ENCODE data around the gene VANGL2. TPM values are rescaled to one million over a fixed set of nuclear protein-coding genes. Genes with fewer than 3 reads are reported as not detected.

The VANGL2 gene
- total RNA-seq, 6 experiments from 2014 or later, result not detected

GRCh38 chr1:160366731-160367515 is 33.4 kb upstream of the VANGL2 start, which contains the start of gene NHLH1:
NHLH1 (plus strand) TSS chr1:160367071; CDS start chr1:160370732, 3,661 bp downstream.
- Mint-ChIP-seq H3K27ac (no peak within 1 kb of the TSS), H3K36me3 (ENCODE audit: low read depth) (no peaks in the 10 kb centered on the region), H3K27me3 (ENCODE audit: insufficient read depth) (peaks cover 22% of the 10 kb centered on the region), H3K4me3 (no peak within 1 kb of the TSS), H3K4me1 (ENCODE audit: low read depth) (no peaks in the 10 kb centered on the region), H3K9me3 (no peaks in the 10 kb centered on the region)
- TF ChIP-seq, protein P1, sequence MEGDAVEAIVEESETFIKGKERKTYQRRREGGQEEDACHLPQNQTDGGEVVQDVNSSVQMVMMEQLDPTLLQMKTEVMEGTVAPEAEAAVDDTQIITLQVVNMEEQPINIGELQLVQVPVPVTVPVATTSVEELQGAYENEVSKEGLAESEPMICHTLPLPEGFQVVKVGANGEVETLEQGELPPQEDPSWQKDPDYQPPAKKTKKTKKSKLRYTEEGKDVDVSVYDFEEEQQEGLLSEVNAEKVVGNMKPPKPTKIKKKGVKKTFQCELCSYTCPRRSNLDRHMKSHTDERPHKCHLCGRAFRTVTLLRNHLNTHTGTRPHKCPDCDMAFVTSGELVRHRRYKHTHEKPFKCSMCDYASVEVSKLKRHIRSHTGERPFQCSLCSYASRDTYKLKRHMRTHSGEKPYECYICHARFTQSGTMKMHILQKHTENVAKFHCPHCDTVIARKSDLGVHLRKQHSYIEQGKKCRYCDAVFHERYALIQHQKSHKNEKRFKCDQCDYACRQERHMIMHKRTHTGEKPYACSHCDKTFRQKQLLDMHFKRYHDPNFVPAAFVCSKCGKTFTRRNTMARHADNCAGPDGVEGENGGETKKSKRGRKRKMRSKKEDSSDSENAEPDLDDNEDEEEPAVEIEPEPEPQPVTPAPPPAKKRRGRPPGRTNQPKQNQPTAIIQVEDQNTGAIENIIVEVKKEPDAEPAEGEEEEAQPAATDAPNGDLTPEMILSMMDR (IDR thresholded peaks at IDR 0.05), result no peak
- no peak for DNase-seq

- H3K9me3 Mint-ChIP-seq, result no peaks in the 10 kb centered on the region
- TF ChIP-seq, protein P1 (IDR thresholded peaks at IDR 0.05), result no peak
- H3K27me3 Mint-ChIP-seq (ENCODE audit: insufficient read depth), result peaks cover 22% of the 10 kb centered on the region
- no peak for DNase-seq
- no peak overlapping the region for H3K4me3 Mint-ChIP-seq
- no peak overlapping the region for H3K27ac Mint-ChIP-seq
- no peaks in the 10 kb centered on the region for H3K4me1 Mint-ChIP-seq (ENCODE audit: low read depth)
- no peaks in the 10 kb centered on the region for H3K36me3 Mint-ChIP-seq (ENCODE audit: low read depth)
Observed at GRCh38 chr1:160367516-160367900, 32.9 kb upstream of the VANGL2 start.

GRCh38 chr1:160367934-160368923 is 32.1 kb upstream of the VANGL2 start:
- DNase-seq, result no peak
- Mint-ChIP-seq H3K36me3 (ENCODE audit: low read depth) (no peaks in the 10 kb centered on the region), H3K4me3 (no peak overlapping the region), H3K27me3 (ENCODE audit: insufficient read depth) (peaks cover 22% of the 10 kb centered on the region), H3K4me1 (ENCODE audit: low read depth) (no peaks in the 10 kb centered on the region), H3K27ac (no peak overlapping the region), H3K9me3 (no peaks in the 10 kb centered on the region)
- TF ChIP-seq, protein P1 (IDR thresholded peaks at IDR 0.05), result no peak

DNA sequence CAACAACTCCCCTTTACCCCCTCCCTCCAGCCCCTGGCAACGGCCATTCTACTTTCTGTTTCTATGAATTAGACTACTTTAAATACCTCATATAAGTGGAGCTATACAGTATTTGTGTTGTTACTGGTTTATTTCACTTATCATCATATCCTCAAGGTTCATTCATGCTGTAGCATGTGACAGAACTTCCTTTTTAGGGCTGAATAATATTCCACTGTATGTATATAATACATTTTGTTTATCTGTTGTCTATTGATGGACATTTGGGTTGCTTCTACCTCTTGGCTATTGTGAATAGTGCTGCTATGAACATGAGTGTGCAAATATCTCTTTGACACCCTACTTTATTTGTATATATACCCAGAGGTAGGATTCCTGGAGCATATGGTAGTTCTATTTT is 31.3 kb upstream of the VANGL2 start:
- no peaks in the 10 kb centered on the region for H3K4me1 Mint-ChIP-seq (ENCODE audit: low read depth)
- H3K27ac Mint-ChIP-seq, result no peak overlapping the region
- TF ChIP-seq, protein P1 (IDR thresholded peaks at IDR 0.05), result no peak
- no peak overlapping the region for H3K4me3 Mint-ChIP-seq
- no peak for DNase-seq
- no peaks in the 10 kb centered on the region for H3K36me3 Mint-ChIP-seq (ENCODE audit: low read depth)
- H3K9me3 Mint-ChIP-seq, result no peaks in the 10 kb centered on the region
- peaks cover 27% of the 10 kb centered on the region for H3K27me3 Mint-ChIP-seq (ENCODE audit: insufficient read depth)

DNA sequence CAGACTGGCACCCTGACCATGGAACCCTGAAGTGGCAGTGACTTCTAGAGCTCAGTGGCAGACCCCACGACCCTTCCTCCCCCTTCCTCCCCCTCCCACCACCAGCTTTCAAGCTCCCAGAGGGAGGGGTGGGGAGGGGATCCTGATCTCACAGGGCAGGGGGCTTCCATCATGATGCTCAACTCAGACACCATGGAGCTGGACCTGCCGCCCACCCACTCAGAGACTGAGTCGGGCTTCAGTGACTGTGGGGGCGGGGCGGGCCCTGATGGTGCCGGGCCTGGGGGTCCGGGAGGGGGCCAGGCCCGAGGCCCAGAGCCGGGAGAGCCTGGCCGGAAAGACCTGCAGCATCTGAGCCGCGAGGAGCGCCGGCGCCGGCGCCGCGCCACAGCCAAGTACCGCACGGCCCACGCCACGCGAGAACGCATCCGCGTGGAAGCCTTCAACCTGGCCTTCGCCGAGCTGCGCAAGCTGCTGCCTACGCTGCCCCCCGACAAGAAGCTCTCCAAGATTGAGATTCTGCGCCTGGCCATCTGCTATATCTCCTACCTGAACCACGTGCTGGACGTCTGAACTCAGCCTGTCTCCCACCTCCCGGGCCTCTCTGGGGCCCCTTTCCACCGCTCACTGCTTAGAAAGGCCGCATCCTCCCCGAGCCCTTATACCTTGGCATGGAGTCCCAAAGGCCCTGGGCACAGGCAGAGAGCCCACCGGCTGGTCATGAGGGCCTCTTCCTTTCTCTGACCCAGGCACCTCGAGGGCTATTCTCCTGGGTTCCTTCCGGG is 29.6 kb upstream of the VANGL2 start:
- H3K27me3 Mint-ChIP-seq (ENCODE audit: insufficient read depth), result peaks cover 30% of the 10 kb centered on the region

More for the DNA sequence above, 29.6 kb upstream of the VANGL2 start:
- DNase-seq, result no peak
- H3K27ac Mint-ChIP-seq, result no peak overlapping the region
- H3K9me3 Mint-ChIP-seq, result no peaks in the 10 kb centered on the region
- H3K4me3 Mint-ChIP-seq, result no peak overlapping the region
- H3K36me3 Mint-ChIP-seq (ENCODE audit: low read depth), result no peaks in the 10 kb centered on the region
- TF ChIP-seq, protein P1 (IDR thresholded peaks at IDR 0.05), result no peak
- H3K4me1 Mint-ChIP-seq (ENCODE audit: low read depth), result peaks cover 7% of the 10 kb centered on the region

Measured in HFFc6 (cell line).